GM18505 (cell line): ENCODE measurements around the gene CNTNAP5.

Experiments
- ATAC-seq: cut with Tn5 transposase; IDR thresholded peaks from one replicate; pipeline ENCODE4 v1.9.1; 2021; ENCODE audit not compliant: unreplicated experiment
- POLR2A ChIP-seq: IDR thresholded peaks from 4 replicates; pipeline ENCODE4 v1.6.1; 2011; ENCODE audit warnings: borderline replicate concordance; ENCODE audit not compliant: insufficient read depth, insufficient read length; ENCODE audit errors: extremely low read depth

Gene CNTNAP5

GRCh38 chr2:124755386-124755785 lies 730.3 kb downstream of the CNTNAP5 start:
- ATAC-seq = no peak

GRCh38 chr2:124756048-124756447 lies 731.0 kb downstream of the CNTNAP5 start:
- TF ChIP-seq POLR2A = no peak
- no peak for ATAC-seq

More at GRCh38 chr2:124755386-124755785, 730.3 kb downstream of the CNTNAP5 start:
- no peak for TF ChIP-seq POLR2A

DNA sequence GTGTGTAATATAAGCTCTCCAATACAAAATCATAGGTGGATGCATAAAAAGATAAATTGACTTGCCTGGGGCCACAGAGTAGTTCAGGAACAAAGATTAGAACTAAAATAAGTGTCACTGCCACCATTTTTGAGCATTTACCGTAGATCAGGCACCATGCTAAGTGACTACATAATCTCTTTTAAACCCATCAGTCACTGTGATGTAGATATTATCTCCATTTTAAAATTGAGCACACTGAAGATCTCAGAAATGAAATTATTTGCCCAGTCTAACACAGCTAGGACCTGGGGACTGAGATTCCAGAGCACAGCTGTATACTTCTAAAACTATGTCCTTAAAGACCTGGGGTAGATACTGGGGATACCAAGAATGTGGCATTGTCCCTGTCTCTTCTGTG lies 737.3 kb downstream of the CNTNAP5 start:
- no peak for TF ChIP-seq POLR2A
- no peak for ATAC-seq

DNA sequence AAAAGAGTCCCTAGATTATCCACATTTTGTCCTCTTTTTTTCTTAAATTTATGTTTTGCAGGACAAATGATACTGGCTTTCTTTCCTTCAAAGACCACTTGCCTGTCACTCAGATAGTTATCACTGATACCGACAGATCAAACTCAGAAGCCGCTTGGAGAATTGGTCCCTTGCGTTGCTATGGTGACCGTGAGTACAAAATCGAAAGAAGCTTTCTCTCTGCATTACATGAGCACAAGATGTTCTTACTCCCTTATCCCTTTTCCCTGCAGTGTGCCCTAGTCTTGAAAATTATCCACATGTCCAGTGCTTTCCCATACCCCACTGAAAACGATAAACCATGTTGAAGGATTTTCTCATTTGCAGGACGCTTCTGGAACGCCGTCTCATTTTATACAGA lies 738.5 kb downstream of the CNTNAP5 start:
- no peak for TF ChIP-seq POLR2A
- ATAC-seq = no peak

GRCh38 chr2:124774781-124775180 lies 749.7 kb downstream of the CNTNAP5 start:
- no peak for TF ChIP-seq POLR2A
- ATAC-seq = no peak

DNA sequence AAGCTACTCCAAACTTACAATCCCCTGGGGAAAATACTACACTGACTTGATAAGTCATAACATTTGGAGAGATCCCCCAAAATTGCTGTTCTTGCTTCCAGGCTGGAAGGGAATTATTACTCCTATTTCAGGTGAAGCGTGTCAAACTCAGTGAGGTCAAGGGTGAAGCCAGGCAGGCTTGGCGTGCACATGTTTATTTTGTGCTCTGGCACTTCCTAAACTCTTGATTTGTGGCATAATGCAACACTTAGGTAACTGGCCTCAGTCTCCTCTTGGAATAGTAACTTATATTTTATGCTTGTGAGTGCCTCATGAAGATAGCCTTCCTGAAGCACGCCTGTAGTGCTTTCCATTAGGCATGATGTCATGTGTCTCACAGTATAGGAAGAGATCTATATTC lies 751.2 kb downstream of the CNTNAP5 start:
- no peak for TF ChIP-seq POLR2A
- ATAC-seq = no peak

- TF ChIP-seq POLR2A = no peak
- ATAC-seq = no peak
These were observed 753.0 kb downstream of the CNTNAP5 start for GRCh38 chr2:124778076-124778475.

DNA sequence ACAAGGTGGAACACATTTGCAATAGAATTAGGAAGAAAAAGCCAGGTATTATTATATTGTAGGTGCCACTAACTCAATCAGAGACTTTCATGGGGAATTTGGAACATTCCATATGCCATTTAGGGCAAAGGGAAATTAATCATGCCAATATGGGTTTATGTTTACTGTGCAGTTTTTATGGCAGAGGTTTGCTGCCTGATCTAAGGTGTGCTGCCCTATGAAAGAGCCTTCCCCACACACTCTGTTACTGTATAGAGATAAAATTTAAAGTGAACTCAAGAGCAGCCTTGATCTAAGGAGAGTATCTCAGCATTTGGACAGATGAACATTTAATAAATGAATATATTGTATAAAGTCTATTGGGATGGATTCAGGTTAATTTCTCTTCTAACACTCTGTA lies 771.6 kb downstream of the CNTNAP5 start:
- TF ChIP-seq POLR2A = no peak
- ATAC-seq = no peak

GRCh38 chr2:124797049-124797448 lies 772.0 kb downstream of the CNTNAP5 start:
- ATAC-seq = no peak
- no peak for TF ChIP-seq POLR2A

DNA sequence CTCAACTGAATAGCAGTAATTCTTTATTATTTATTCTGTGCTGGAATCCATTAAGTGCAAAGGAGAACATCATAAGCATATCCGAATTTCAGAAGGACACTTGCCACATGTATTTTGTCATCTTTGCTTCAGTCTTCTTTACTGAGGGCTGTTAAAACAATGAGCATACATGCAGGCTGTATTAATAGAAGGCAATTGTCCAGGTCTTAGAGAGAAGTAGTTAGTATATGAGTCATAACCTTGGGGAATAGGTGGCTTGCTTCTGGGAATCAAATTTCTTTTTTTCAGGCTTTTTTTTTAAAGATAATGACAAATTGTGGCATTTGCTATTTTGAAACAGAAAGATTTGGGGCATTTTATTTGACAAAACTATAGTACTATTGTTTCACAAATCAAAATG lies 773.5 kb downstream of the CNTNAP5 start:
- no peak for ATAC-seq
- TF ChIP-seq POLR2A = no peak

DNA sequence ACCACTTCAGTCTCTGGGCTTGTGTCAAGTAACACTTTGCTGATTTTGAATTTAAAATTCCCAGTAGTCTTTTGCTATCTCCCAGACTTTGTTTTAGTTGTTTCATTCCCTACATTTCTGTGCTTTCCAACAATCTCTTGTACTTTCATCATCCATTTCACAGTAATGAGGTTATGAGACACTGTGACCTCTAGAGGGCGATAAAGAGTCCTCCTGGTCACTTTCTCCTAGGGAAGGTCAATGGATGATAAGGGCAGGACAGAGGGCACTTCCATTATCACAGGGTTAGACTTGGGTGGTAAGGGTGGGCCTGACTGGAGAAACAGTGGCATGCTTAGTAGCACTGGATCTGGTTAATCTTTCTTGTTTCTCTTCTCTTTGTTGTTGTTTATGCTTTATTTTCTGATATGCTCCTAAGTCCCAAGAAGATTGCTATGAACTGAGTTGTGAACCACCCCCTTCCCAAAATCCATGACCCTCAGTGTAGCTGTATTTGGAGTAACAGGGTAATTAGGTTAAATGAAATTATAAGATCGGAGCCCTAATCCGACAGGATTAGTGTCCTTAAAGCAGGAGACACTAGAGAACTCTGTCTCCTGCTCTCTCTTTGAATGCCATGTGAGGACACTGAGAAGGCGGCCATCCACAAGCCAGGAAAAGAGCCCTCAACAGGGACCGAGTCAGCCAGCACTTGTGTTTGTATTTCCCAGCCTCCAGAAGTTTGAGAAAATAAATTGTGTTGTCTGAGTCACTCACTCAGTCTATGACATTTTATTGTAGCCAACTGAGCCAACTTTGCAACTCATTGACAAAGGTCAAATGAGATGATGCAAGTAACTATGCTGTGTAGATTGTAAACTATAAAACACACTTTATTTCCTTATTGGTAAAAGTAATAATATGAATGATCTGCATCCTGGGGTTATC lies 779.2 kb downstream of the CNTNAP5 start:
- TF ChIP-seq POLR2A = no peak
- peak; percentile 53 for ATAC-seq

- TF ChIP-seq POLR2A = no peak
These were observed 780.0 kb downstream of the CNTNAP5 start for GRCh38 chr2:124805060-124805459.

DNA sequence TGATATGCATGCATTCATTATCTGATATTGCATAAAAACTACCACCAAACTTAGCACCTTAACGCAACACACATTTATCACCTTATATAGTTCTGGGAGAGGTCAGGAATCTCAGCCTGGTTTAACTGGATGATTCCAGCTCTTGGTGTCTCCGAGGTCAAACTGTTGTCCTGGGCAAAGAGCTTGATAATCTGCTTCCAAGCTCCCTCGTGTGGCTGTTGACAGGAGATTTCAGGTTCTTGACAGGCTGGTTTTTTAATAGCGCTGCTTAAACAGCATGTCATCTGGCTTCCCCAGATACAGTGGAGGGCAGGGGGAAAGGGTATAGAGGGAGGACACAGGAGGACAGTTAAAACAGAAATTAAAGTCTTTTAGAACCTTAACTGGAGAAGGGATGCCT lies 785.0 kb downstream of the CNTNAP5 start:
- ATAC-seq = no peak
- no peak for TF ChIP-seq POLR2A

More at GRCh38 chr2:124805060-124805459, 780.0 kb downstream of the CNTNAP5 start:
- ATAC-seq = no peak

DNA sequence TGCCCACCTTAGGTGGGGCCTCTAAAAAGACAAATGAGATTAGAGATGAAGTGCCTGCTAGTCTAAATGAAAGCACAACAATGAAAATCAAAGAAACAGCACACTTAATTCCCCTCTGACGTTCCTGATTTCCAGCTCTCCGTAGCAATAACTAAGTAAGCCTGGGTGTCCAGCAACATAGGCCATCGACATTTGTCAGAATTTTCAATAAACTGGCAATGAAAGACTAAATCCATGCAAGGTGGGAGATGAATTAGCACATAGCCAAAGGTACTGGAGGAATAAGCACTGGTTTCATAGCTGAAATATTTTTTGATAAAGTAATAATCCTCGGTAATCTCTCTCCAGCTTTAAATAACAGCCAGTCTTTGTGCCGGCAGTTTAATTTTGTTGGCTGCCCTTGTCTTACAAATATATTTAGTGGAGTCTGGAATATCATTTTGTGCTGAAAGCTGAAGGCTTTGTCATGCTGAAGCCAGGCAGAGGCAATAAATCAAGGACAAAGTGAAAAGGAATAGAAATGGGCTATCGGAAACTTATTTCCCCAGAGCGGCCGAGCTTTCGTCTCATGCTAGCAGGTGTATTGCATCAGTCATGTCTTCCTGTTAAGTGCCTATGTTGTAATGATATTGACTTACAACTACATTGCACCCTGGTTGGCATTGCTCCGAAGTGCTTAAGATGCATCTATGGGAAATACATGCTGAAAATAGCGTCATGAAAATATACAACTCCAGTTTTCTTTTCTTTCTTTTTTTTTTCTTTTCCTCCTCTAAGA lies 790.1 kb downstream of the CNTNAP5 start:
- TF ChIP-seq POLR2A = no peak
- no peak for ATAC-seq

DNA sequence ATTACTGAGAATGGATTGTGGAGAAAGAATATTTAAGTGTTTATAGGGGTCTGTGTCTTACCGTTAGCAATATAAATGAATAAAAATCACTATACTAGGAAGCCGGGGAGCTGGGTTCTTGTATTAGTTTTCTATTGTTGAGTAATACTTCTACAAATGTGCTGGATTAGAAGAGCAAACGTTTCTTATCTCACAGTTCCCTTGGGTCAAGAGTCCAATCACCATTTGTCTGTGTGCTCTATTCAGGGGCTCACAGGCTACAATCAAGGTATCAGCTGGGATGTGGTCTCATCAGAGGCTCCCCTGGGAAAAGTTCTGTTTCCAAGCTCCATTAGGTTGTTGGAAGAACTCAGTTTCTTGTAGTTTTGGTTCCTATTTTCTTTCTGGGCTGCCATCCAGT lies 790.9 kb downstream of the CNTNAP5 start:
- ATAC-seq = no peak
- TF ChIP-seq POLR2A = no peak

DNA sequence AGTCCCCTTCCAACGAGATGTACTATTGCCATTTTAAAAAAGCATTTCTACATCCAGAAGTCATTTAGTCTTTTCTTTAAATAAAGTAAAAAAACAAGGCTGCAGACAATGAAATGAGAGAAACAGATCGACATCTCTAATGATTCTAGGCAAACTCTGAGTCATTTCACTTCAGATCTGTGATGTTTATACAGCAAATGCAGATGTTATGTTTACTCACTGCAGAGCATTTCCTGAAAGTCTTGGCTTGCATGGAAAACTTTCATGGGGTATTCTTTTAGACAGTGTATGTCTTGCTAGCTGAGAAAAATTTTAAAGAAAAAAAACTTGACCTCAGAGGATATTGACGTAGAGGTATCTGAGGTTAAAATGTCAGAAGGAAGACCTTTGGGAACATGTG lies 797.4 kb downstream of the CNTNAP5 start:
- TF ChIP-seq POLR2A = no peak
- no peak for ATAC-seq
